ENCODE data around the gene KCTD4.

KCTD4 gene

GRCh38 chr13:45242070-45242469, 41.2 kb upstream of the KCTD4 start:
- TF ChIP-seq TEAD4 (IDR thresholded peaks at IDR 0.05): no peak
- TF ChIP-seq NFIC (IDR thresholded peaks at IDR 0.05): peak; percentile 87

- TF ChIP-seq NFIC (IDR thresholded peaks at IDR 0.05) (no peak), TEAD4 (IDR thresholded peaks at IDR 0.05) (no peak), MAX (IDR thresholded peaks at IDR 0.05) (no peak), YY1 (IDR thresholded peaks at IDR 0.05; ENCODE audit: low read depth) (no peak), EP300 (IDR thresholded peaks at IDR 0.05; ENCODE audit: borderline replicate concordance) (no peak), CREB1 (IDR thresholded peaks at IDR 0.05; ENCODE audit: low read depth) (no peak), RAD21 (IDR thresholded peaks at IDR 0.05; ENCODE audit: low read depth) (no peak), REST (IDR thresholded peaks at IDR 0.05; ENCODE audit: low read depth) (no peak), TCF12 (IDR thresholded peaks at IDR 0.05; ENCODE audit: low read depth) (no peak), CEBPB (IDR thresholded peaks at IDR 0.05) (no peak), EGR1 (IDR thresholded peaks at IDR 0.05) (no peak), USF1 (IDR thresholded peaks at IDR 0.05) (no peak), TAF1 (IDR thresholded peaks at IDR 0.05; ENCODE audit: low read depth) (no peak), FOXM1 (IDR thresholded peaks at IDR 0.05; ENCODE audit: borderline replicate concordance, low read depth) (no peak), ZBTB7A (IDR thresholded peaks at IDR 0.05; ENCODE audit: low read depth) (no peak)
These were observed 39.3 kb upstream of the KCTD4 start for GRCh38 chr13:45240143-45240542.

GRCh38 chr13:45238945-45239795, 38.3 kb upstream of the KCTD4 start:
- TF ChIP-seq RAD21 (IDR thresholded peaks at IDR 0.05; ENCODE audit: low read depth): no peak
- no peak for TF ChIP-seq TCF12 (IDR thresholded peaks at IDR 0.05; ENCODE audit: low read depth)
- TF ChIP-seq EP300 (IDR thresholded peaks at IDR 0.05; ENCODE audit: borderline replicate concordance): no peak

- no peak for TF ChIP-seq REST (IDR thresholded peaks at IDR 0.05; ENCODE audit: low read depth)
- no peak for TF ChIP-seq TEAD4 (IDR thresholded peaks at IDR 0.05)
- no peak for TF ChIP-seq EGR1 (IDR thresholded peaks at IDR 0.05)
- TF ChIP-seq TCF12 (IDR thresholded peaks at IDR 0.05; ENCODE audit: low read depth): no peak
- no peak for TF ChIP-seq YY1 (IDR thresholded peaks at IDR 0.05; ENCODE audit: low read depth)
- TF ChIP-seq FOXM1 (IDR thresholded peaks at IDR 0.05; ENCODE audit: borderline replicate concordance, low read depth): no peak
- no peak for TF ChIP-seq NFIC (IDR thresholded peaks at IDR 0.05)
- TF ChIP-seq RAD21 (IDR thresholded peaks at IDR 0.05; ENCODE audit: low read depth): no peak
- no peak for TF ChIP-seq TAF1 (IDR thresholded peaks at IDR 0.05; ENCODE audit: low read depth)
- TF ChIP-seq USF1 (IDR thresholded peaks at IDR 0.05): no peak
- no peak for TF ChIP-seq MAX (IDR thresholded peaks at IDR 0.05)
- TF ChIP-seq CEBPB (IDR thresholded peaks at IDR 0.05): no peak
These were observed 31.7 kb upstream of the KCTD4 start for GRCh38 chr13:45232591-45232990.

GRCh38 chr13:45231722-45232121, 30.9 kb upstream of the KCTD4 start:
- no peak for TF ChIP-seq FOXM1 (IDR thresholded peaks at IDR 0.05; ENCODE audit: borderline replicate concordance, low read depth)

- TF ChIP-seq YY1 (IDR thresholded peaks at IDR 0.05; ENCODE audit: low read depth): no peak
- TF ChIP-seq EGR1 (IDR thresholded peaks at IDR 0.05): no peak
- no peak for TF ChIP-seq ZBTB7A (IDR thresholded peaks at IDR 0.05; ENCODE audit: low read depth)
- TF ChIP-seq CREB1 (IDR thresholded peaks at IDR 0.05; ENCODE audit: low read depth): no peak
- no peak for TF ChIP-seq TCF12 (IDR thresholded peaks at IDR 0.05; ENCODE audit: low read depth)
- TF ChIP-seq USF1 (IDR thresholded peaks at IDR 0.05): no peak
- TF ChIP-seq NFIC (IDR thresholded peaks at IDR 0.05): no peak
- no peak for TF ChIP-seq TAF1 (IDR thresholded peaks at IDR 0.05; ENCODE audit: low read depth)
These were observed 30.5 kb upstream of the KCTD4 start for GRCh38 chr13:45231305-45231704.
